Neural progenitor cell (in vitro differentiated cells): ENCODE data around the gene SLC22A15.

Experiments
- CTCF ChIP-seq: fragments of 200-600 bp; sonication (generic); IDR thresholded peaks from 2 replicates; pipeline ENCODE4 v1.5.1; 2017; ENCODE audit warnings: antibody characterized with exemption, mild to moderate bottlenecking
- EZH2 ChIP-seq: fragments of 200-600 bp; sonication (generic); IDR thresholded peaks from 2 replicates; pipeline ENCODE4 v1.6.1; 2017; ENCODE audit warnings: antibody characterized with exemption, mild to moderate bottlenecking, moderate library complexity
- EZH2phosphoT487 ChIP-seq: fragments of 200-600 bp; sonication (generic); IDR thresholded peaks from 2 replicates; pipeline ENCODE4 v1.6.1; 2017; ENCODE audit warnings: antibody characterized with exemption

DNA sequence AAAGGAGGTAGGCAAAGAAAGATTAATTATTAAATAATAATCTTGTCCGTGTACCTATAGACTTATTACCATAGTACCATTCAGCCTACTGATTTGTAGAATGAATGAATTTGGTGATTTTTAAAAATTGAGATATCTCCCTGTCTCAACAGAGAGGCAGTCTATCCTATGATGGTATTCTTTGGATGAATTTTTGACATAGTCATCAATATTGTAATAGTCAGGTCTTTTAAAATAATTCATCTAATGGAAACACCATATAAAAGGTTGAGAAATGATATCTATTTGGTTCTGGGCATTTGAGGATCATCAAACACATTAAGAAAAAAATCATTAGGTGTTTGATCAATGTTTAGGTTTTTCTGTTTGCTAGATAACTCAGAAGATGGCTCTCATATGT is 99.3 kb downstream of the SLC22A15 start:
- TF ChIP-seq EZH2phosphoT487 (no peak), CTCF (no peak), EZH2 (no peak)
